ENCODE data around the gene DLGAP4.

DLGAP4 gene

DNA sequence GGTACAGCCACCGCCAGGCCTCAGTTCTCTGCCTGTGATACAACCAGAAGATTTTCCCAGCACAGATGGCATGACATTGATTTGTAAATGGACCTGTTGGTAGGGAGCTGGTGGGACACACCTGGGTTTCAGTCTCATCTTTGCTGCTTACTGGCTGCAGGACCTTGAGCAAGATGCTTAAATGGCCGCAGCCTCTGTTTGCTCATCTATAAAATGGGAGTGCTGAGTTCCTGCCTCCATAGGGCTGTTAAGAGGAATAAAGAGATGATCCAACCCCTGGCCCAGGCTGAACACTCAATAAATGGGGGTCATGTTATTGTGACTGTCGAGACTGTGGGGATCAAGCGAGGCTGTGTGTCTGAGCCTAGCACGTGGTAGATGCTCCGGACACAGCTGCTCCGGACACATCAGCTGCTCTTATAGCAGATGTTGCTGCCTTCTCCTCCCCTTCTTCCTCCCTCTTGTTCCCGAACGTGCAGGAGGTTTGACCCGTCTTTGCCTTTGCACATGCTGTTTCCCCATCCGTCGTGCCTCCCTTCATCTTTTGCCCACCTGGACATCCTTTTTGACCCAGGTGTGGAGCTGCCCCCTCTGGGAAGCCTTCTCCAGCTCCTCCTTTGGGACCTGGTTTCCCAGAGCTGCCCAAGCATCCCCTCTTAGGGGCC, 29.2 kb downstream of the DLGAP4 start:
- no peak for DNase-seq

DNA sequence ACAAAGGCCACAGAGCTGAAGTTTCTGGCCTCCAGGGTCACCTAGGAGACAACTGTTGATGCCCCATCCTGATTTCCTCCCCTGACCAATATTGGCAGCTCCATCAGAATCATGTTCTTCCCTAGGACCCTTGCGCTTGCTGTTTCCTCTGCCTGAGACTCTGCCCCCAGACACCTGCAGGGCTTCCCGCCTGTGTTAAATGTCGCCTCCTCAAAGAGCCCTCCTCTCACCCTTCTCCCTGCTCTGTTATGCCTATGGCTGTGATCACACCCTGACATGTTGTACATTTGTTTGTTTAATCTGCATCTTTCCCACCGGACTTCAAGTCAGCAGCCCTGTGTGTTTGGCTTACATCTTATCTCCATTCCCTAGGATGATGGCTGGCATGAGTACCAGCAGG, 30.1 kb downstream of the DLGAP4 start:
- no peak for DNase-seq

DNA sequence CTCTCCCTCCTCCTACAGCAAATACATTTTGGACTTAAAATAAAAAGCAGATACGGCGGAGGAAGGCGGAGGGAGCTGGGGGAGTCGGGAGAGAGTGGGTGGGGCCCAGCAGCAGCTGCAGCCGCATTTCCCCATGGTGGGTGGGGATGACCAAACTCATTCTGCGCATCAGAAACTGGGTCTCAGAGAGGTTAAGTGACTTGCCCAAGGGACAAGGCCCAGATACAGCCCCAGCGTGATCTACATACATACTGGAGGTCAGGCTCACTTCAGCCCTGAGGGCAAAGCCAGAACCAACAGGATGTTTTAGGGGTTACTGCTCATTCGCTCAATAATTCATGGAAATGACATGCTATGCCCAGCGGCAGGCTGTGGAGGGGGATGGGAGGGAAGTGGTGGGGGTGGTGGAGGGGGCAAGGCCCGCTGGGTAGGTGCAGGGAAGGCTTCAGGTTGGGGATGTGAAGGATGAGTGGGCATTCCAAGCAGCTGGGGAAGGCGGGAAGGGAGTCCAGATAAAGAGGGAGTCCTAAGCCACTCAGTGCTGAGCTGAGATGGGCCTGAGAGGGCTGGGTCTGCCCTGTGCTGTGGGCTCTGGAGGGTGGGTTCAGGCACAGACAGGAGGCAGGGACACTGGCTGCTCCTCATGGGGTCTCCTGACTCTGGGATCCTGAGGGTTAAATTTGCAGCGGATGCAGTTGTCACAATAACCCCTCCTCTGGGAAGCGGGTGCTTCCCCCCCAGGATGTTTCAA, 31.0 kb downstream of the DLGAP4 start:
- DNase-seq, result no peak

DNA sequence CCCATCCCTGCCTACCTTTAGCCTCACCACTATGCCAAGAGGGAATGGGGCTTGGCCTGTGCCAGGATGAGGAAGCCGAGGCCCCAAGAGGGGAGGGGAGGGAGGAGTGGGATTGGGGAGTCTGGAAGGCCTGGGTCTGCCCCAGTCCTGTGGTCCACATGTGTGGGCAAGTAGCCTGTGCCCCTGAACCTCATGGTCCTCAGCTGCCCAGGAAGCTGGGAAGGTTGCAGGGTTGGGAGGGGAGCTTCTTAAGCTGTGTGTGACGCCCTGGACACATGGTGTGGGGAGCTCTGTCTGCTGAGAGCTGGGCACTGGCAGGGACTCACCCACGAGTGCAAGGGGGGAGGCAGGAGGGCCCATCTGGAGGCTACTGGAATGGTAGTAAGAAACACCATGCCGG, 31.7 kb downstream of the DLGAP4 start:
- no peak for DNase-seq

DNA sequence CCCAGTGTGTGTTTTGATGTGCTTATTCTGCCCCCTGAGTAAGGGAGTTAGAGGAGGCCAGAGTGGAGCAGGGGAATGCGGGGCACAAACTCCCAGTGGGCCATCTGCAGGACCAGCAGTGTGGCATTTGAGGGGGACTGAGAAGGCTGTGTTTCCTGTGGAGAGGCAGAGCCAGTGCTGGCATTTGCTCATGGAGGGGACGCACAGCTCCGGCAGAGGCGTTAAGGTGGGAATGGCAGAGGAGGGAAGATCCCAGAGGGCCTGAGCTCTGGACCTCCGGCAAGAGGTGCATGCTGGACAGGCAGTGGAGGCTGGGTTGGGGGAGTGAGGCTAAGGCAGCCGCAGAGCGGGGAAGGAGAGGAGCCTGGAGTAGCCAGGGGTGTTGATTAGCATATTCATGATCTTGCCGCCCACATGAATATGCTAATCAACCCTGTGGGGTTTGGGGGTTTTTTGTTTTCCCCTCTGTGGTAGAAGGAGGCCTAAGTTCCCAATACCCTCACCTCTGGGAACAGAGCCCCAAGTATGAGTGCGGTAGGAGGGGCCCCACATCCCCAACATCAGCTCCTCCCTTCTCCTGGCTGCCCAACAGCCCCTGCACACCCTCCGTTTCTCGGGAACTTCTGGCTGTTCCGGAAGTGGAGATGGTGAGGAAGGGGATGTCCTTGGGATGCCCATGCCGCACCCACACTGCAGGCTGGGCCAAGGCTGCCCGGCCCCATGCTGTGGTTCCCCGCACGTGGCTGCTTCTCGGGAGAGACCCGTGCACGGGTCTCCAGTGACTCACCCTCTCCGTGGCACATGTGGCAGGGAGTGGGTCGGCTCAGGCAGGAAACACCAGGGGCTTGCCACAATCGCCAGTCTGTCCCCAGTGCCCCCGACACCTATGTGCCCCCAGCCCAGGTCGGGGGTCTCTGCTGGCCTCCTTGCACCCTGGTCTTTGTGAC, 33.8 kb downstream of the DLGAP4 start:
- DNase-seq, result no peak

DNA sequence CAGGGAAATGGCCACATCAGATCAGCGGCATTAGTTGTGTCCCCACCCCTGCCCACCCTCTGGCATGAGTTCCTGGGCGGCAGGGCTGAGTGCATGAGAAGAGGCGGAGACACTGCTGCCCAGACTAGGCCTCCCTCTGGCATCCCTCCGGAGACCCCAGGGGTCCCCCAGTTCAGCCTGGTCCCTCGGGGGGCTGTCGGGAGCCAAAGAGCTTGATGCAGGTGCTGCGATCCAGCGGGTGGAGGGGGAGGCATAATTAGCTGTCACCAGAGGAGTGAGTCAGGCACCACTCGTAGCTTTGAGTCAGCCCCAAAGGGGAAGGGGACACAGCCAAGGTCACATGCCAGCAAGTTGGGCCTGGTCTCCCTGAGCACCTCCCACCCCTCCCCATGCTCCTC, 34.5 kb downstream of the DLGAP4 start:
- no peak for DNase-seq

DNA sequence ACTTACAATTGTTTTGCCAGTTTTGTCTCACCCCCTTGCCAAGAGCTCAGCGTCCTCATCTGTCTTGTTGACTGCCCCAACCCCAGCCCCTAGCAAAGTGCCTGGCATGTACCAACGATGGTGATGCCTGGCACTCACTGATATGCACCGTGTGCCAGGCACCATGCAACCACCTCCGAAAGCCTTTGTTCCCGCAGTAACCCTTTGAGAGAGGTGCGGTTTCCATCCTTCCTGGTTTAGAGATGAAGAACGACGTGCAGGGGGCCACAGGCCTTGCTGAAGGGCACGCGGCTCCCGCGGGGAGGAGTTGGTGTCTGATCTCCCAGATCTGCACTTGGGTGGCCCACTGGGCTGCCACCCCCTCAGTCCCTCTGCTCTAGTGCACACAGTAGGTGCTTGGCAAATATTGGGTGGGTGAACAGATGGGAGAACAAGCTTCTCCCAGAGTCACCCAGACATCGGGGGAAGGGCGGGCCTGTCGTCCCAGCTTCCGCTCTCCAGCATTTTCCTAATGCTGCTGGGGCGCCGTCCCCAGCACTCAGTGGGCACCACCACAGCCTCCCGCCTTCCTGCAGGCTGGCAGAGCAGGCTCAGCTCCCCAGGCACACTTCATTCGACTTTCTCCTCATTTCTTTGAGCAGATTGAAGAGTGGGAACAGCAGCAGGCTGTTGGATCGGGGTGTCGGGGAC, 35.3 kb downstream of the DLGAP4 start:
- DNase-seq, result no peak

DNA sequence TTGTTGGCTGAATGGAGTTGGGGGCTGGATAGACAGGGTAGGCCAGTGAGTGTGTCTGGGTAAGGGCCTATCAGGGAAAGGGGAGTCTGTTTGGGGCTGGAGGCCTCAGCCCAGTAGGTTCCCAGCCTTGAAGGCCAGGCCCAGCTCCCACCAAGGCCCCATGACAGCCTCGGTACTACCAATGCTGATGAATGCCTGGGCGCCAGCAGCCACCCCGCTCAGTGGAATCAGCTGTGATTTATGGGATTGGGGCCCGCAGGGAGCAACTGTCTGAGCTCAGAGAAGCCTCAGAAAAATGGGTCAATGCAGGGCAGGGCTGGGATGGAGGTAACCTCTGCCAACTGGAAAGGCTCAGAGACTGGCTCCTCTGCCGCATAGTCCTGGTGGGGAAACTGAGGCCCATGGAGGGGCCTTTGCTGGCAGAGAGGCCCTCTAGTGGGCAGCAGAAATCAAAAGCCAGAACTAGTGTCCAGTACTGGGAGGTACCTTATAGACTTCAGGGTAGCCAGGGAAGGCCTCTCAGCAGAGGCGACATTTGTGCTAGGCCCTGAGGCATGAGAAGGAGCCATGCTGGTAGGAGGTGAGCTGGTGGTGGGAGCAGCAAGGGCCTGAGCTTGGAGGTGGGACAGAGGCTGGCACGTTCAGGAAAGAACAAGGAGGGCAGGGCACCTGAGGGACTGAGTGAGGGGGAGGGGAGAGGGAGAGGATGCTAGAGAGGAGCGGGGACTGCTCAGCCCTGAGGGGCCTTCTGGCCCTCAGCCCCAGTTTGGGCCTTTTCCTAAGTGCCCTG, 36.4 kb downstream of the DLGAP4 start:
- no peak for DNase-seq

DNA sequence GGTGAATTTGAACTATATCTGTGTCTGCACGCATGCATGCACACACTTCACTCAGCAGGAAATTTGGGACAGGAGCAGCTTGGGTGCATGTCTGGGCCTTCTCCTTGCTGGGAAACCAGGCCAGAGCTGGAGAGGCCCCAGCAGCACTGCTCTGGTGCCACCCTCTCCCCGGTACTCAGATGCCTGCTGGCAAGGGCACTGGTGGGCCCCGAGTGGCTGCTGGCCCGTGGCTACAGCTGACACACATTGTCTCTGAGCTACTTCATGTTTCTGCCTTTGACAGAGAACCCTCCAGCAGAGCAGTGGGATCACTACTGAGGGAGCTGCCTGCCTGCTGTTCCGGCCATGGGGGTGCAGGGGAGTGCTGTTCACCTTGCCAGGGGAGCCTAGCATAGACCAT, 37.5 kb downstream of the DLGAP4 start:
- DNase-seq, result no peak

DNA sequence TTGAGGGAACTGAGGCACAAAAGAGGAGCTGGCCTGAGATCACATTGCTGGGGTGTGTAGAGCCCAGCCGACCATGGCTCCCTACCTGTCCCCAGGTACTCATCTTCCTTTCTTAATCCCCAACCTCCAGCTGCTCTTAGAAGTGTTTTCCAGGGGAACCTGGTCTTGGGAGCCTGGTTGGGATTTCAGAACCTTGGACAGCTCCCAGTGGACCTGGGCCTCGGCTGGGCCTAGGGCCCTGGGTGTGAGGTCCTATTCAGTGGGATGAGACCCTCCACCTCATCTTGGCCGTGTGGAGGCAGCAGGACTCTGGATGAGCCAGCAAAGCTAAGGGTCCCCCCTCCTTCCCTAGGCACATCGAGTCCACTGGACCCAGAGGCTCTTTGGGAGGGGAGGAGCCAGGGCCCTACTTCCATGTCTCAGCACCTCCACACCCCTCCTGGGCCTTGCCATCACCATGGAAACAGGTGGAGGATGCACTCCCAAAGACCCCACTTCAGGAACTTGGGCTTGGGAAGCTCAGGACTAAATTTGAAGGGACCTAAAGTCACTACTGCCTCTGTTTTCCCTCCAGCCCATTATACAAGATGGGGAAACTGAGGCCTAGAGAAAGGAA, 38.5 kb downstream of the DLGAP4 start:
- no peak for DNase-seq

DNA sequence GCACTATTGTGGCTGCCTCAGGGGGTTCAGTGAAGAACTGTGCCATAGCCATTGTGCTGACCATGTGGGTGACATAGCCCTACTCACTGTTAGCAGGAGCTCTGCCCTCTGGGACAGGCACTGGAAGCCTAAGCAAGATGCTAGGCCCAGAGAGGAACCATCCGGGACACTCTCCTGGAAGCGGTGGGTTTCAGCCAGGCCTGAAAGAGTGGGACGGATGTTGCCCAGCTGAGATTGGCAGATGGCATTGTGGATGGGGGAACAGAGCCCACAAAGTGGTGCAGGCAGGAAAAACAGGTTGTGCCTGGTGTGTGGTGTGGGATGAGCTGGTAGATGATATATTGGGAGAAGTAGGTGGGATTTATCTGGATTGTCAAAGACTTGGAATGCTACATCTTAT, 40.1 kb downstream of the DLGAP4 start:
- DNase-seq, result no peak

DNA sequence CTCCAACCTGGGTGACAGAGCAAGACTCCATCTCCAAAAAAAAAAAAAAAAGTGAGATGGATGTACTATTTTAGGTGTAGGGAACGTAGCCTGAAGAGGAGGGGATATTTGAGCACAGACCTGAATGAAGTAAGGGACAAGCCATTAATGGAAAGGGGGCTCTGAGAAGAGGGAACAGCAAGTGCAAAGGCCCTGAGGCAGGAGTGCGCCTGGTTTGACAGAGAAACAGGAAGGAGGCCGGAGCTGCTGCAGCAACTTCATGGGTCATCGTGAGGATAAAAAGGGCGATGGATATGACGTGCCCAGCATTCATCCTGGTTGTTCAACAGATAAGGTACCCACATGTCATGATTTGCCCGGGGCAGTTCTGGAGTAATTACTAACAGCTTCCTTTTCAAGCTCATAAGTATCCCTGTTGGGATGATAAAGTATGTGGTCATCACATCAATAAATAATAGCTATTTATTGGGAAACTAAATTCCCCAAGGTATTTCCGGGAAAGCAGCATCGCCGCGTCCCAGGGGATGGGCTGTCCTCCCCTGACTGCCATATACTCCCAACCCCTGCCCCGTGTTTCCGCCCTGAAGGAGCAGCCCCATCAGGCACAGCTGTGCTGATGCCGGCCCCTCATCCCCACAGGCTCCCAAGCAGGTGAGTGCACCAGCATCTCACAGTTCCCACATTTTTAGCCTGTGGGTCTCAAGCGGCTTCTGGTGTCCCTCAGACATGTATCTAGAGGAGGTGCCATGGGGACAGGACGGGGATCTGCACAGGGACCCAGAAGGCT, 43.4 kb downstream of the DLGAP4 start:
- DNase-seq, result no peak

DNA sequence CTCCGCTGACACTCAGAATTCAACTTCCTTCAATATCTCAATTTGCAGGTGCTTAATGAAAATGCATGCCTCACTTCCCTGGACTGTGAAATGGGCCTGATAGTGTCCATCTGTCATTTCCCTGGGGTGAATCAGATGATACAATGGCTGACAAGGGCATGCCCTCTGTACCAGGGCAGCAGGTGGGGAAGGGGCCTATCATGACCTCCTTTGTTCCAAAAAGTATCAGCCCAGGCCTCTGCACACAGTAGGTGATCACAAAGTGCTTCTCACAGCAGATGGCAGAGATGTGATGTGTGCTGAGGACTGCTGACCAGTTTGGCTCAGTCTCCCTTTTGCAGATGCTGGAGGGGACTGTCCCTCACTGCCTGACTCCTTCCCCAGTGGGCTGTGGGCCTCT, 44.3 kb downstream of the DLGAP4 start:
- DNase-seq, result no peak

DNA sequence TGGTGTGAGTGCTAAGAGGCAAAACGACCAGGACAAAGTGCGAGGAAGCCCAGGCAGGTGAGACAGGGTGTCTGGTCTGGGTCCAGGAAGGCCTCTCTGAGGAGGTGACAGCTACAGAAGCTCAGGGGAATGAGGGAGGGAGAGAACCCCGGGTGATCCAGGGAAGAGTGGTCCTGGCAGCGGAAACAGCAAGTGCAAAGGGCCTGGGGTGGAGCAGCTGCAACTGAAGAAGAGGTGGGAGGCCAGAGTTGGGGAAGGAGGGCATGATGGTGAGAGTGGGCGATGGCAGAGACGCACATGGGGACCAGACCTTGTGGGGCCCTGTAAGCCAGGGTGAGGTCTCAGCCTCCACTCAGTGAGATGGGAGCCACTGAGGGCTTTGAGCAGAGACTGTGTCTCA, 45.8 kb downstream of the DLGAP4 start:
- DNase-seq, result no peak

DNA sequence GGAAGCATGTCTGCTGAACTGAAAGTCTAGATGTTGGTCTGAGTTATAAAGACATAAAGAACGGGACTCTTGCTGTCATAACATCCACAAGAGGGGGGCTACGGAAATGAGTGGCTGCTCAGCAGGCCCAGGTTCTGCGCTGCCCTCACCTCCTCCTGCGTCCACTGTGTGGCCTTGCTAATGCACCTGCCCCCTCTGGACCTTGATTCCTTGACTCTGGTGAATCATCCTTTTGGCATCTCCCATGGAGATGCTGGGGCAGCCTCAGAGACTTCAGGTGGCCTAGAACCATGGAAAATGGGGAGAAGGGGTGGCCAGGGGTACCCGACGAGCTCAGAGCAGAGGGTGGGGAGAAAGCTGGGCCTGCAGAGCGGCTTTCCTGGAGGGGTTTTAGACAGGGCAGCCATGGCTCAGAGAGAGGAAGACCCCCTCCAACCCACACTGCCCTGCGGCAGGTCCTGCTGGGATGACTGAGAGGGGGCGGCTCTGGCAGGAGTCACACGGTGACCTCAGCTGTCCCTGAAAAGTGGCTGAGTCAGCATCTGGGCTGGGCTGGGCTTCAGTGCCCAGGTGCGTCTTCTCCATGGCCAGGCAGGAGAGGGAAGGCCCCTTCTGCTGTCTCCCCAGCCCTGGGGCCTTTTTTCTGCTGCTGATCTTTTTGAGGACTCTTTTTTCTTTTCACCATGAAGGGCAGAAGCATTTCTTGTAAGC, 46.9 kb downstream of the DLGAP4 start:
- DNase-seq, result no peak

DNA sequence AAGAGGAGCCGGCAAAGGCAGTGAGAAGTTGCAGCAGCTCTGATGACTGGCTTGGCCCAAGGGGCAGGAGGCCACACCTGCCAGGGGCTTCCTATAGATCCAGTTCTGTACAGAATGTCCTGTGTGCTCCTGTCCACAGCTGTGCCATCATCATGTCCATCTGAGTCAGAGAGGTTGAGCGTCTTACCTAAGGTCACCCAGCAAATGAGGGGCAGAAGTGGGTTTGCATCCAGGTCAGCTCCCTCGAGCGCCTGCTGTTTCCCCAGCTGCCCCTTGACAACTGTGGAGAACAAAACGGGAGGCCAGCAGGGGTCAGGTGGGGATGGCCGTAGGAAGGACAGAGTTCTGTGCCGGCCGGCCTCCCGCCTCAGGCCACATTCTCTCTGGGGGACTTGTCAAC, 47.6 kb downstream of the DLGAP4 start:
- no peak for DNase-seq

DNA sequence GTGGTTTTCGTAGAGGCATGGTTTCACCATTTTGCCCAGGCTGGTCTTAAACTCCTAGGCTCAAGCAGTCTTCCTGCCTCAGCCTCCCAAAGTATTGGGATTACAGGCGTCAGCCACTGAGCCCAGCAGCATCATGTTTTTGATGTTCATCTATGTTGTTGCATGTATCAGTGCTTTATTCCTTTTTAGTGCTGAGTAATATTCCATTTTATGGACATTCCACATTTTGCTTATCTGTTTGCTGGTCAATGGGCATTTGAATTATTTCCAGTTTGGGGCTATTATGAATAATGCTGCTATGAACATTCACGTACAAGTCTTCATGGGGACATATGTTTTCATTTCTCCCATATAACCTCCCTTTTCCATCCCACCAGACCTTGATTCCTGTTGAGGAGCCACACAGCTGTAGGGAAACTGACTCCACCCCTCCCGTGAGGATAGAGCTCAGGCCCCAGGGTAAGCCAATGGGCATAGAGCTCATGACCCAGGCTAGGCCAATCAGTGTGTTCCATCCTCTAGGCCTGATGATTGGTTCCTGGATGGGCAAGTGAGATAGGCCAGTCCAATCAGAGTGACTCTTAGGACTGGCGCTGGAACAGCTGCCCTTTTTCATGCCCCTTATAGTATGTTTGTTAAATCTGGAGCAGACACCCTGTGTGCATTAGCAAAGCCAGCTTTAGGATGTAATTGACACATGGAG, 49.5 kb downstream of the DLGAP4 start:
- DNase-seq, result no peak

DNA sequence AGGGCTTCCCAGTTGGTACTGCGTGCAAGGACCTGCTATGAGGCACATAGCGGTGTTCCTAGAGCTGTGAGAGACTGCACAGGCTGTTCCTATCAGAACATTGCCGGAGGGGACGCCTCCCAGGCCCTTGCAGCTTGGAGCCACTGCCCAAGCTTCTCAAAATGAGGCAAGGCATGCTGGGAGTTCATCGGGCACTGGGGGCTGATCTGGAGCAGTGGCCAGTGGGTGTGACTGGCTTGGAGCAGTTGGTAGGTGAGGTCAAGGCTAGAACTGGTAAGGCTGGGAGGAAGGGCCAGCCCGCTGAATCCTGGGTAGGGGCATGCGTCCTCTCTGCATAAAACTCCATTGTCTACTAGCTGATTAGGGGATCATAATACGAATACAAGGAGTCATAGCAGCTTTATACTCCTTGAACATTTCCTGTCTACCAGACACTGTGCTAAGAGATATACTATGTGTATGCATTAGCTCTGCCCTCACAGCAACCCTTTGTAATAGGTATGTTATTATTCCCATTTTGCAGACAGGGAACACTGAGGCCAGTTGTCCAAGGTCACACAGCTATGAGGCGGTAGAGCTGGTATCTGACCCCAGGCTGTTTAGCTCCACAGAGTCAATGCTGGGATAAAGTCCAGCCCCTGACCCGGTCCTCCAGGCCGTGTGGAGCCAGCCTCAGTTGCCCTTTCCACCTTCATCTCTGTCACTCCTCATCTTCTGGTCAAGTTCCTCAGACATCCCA, 53.7 kb downstream of the DLGAP4 start:
- DNase-seq, result no peak

DNA sequence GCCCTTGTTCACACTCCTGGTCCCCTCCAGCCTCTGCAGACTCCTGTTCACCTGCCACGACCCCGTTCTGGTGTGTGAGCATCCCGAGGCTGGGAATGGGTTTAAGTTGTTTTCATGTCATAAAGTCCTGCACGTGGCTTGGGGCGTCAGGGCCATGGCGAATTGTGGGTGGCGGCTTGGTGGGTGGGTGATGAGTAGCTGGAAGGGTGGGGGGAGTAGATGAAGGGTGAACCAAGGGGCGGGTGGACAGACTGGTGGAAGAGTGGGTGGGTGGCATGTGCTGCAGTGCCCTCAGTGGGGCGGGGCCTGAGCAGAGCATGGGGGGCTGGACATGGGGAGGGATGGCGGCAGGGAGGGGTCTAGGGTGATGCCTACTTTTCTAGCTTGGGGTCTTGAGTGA, 54.3 kb downstream of the DLGAP4 start:
- no peak for DNase-seq
